ENCODE data around the gene CCDC157.
A peak's percentile ranks its signal among the peaks of the same experiment; 100 is the strongest.

CCDC157 gene

GRCh38 chr22:30393885-30394284, 37.1 kb downstream of the CCDC157 start:
- H4K20me1 ChIP-seq (ENCODE audit: control insufficient read depth, insufficient read depth, low read depth, low read length) = no peaks in the 10 kb centered on the region
- H3K79me2 ChIP-seq (ENCODE audit: control insufficient read depth, low read length) = no peaks in the 10 kb centered on the region
- no peaks in the 10 kb centered on the region for H3F3A ChIP-seq (ENCODE audit: control insufficient read depth, insufficient read depth)
- H3K4me1 ChIP-seq (ENCODE audit: control insufficient read depth, low read length) = peaks cover 45% of the 10 kb centered on the region
- peaks cover 6% of the 10 kb centered on the region; the same call in 1 of the 2 replicates for H3K9me3 ChIP-seq (ENCODE audit: control insufficient read depth, insufficient read depth, low read length)
- H3K9me2 ChIP-seq (replicated peaks; ENCODE audit: control insufficient read depth, low read length) = no peaks in the 10 kb centered on the region
- H3K36me3 ChIP-seq (ENCODE audit: control insufficient read depth, low read length) = no peaks in the 10 kb centered on the region
- H3K27me3 ChIP-seq (ENCODE audit: control insufficient read depth, low read length) = peaks cover 28% of the 10 kb centered on the region
- H3K4me3 ChIP-seq (ENCODE audit: low read length) = no peak overlapping the region
- H3K27ac ChIP-seq (ENCODE audit: low read depth, low read length) = no peak overlapping the region
- no peak for TF ChIP-seq CTCF (IDR thresholded peaks at IDR 0.05; ENCODE audit: low read depth, low read length, poor library complexity, severe bottlenecking)
- no peak for TF ChIP-seq EZH2phosphoT487 (IDR thresholded peaks at IDR 0.05; ENCODE audit: borderline replicate concordance, low read length)
- no peak overlapping the region for H3K4me2 ChIP-seq (ENCODE audit: low read length)

- H4K20me1 ChIP-seq (ENCODE audit: control insufficient read depth, insufficient read depth, low read depth, low read length) = no peaks in the 10 kb centered on the region
- peaks cover 32% of the 10 kb centered on the region for H3K4me1 ChIP-seq (ENCODE audit: control insufficient read depth, low read length)
These were observed 40.3 kb downstream of the CCDC157 start, which contains the start of gene SEC14L2 for GRCh38 chr22:30396871-30397655. Gene SEC14L2 (plus strand): TSS chr22:30397018. CDS start chr22:30397117, 99 bp downstream.

GRCh38 chr22:30397656-30398635, 41.1 kb downstream of the CCDC157 start:
- TF ChIP-seq CTCF (IDR thresholded peaks at IDR 0.05; ENCODE audit: low read depth, low read length, poor library complexity, severe bottlenecking) (no peak), EZH2phosphoT487 (IDR thresholded peaks at IDR 0.05; ENCODE audit: borderline replicate concordance, low read length) (no peak; the same call in 1 of the 2 replicates)
- Histone ChIP-seq H3K9me2 (replicated peaks; ENCODE audit: control insufficient read depth, low read length) (no peaks in the 10 kb centered on the region), H3K4me1 (ENCODE audit: control insufficient read depth, low read length) (peaks cover 23% of the 10 kb centered on the region), H3K4me2 (ENCODE audit: low read length) (peak overlapping the region; percentile 68), H3K9me3 (ENCODE audit: control insufficient read depth, insufficient read depth, low read length) (no peaks in the 10 kb centered on the region), H3K27me3 (ENCODE audit: control insufficient read depth, low read length) (peaks cover 29% of the 10 kb centered on the region), H3K27ac (ENCODE audit: low read depth, low read length) (no peak overlapping the region), H4K20me1 (ENCODE audit: control insufficient read depth, insufficient read depth, low read depth, low read length) (no peaks in the 10 kb centered on the region), H3F3A (ENCODE audit: control insufficient read depth, insufficient read depth) (no peaks in the 10 kb centered on the region), H3K79me2 (ENCODE audit: control insufficient read depth, low read length) (no peaks in the 10 kb centered on the region), H3K36me3 (ENCODE audit: control insufficient read depth, low read length) (no peaks in the 10 kb centered on the region), H3K4me3 (ENCODE audit: low read length) (peak overlapping the region; percentile 68)

More at GRCh38 chr22:30396871-30397655, 40.3 kb downstream of the CCDC157 start, which contains the start of gene SEC14L2:
- Histone ChIP-seq H3K36me3 (ENCODE audit: control insufficient read depth, low read length) (no peaks in the 10 kb centered on the region), H3F3A (ENCODE audit: control insufficient read depth, insufficient read depth) (no peaks in the 10 kb centered on the region), H3K4me2 (ENCODE audit: low read length) (peak within 1 kb of the TSS; percentile 68), H3K79me2 (ENCODE audit: control insufficient read depth, low read length) (no peaks in the 10 kb centered on the region), H3K27ac (ENCODE audit: low read depth, low read length) (no peak within 1 kb of the TSS), H3K4me3 (ENCODE audit: low read length) (peak within 1 kb of the TSS; percentile 68), H3K9me3 (ENCODE audit: control insufficient read depth, insufficient read depth, low read length) (no peaks in the 10 kb centered on the region), H3K27me3 (ENCODE audit: control insufficient read depth, low read length) (peaks cover 29% of the 10 kb centered on the region), H3K9me2 (replicated peaks; ENCODE audit: control insufficient read depth, low read length) (no peaks in the 10 kb centered on the region)
- TF ChIP-seq EZH2phosphoT487 (IDR thresholded peaks at IDR 0.05; ENCODE audit: borderline replicate concordance, low read length) (peak; percentile 92; the same call in 1 of the 2 replicates), CTCF (IDR thresholded peaks at IDR 0.05; ENCODE audit: low read depth, low read length, poor library complexity, severe bottlenecking) (no peak)

Measured in DOHH2 (cell line).